ENCODE measurements around the gene SLC25A6.
"Not testable (repeated sequence)": the region's sequence is repeated elsewhere in the genome, so short reads cannot be mapped to it uniquely, and the experiment has no call there.

Gene SLC25A6

DNA sequence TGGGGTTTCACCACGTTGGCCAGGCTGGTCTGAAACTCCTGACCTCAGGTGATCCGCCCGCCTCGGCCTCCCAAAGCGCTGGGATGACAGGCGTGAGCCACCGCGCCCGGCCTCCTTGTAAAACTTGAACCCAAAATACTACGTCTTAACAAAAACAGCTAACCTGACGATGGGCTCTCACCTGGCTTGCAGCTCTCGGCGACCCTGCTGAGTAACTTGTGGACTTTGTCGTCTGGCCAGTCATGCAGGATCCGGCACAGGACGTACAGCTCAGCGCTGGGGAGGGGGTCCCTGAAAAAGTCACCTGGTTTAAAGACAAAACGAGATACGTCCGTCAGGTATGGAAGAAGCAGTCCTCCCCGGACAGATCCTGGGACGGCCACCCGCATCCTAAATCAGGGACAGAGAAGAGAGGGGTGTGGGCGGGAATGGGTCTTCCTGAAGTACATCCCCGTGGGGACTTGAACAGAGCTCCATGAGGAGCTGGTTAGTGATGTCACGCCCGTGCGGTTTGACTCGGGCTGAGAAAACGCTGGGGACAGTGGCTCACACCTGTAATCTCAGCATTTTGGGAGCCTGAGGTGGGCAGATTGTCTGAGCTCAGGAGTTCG lies 20.7 kb upstream of the SLC25A6 start:
- DNase-seq = no peak

- DNase-seq = no peak
These were observed 19.4 kb upstream of the SLC25A6 start for GRCh38 chrX:1411326-1411725.

- DNase-seq = no peak
These were observed 15.1 kb upstream of the SLC25A6 start for GRCh38 chrX:1407035-1407434.

DNA sequence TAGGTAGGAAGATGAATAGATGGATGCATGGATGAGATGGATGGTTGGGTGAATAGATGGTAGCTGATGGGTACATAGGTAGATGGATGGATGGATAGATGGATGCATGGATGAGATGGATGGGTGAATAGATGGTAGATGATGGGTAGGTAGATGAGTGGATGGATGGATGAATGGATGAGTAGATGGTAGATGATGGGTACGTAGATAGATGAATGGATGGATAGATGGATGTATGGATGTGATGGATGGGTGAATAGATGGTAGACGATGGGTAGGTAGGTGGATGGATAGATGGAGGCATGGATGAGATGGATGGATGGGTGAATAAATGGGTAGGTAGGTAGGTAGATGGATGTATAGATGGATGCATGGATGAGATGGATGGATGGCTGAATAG lies 13.9 kb upstream of the SLC25A6 start:
- DNase-seq = not testable (repeated sequence)

- not testable (repeated sequence) for DNase-seq
These were observed 12.0 kb upstream of the SLC25A6 start for GRCh38 chrX:1403867-1404266.

- DNase-seq = no peak
These were observed 11.3 kb upstream of the SLC25A6 start for GRCh38 chrX:1403228-1403627.

GRCh38 chrX:1401611-1402430 lies 9.9 kb upstream of the SLC25A6 start:
- DNase-seq = no peak

DNA sequence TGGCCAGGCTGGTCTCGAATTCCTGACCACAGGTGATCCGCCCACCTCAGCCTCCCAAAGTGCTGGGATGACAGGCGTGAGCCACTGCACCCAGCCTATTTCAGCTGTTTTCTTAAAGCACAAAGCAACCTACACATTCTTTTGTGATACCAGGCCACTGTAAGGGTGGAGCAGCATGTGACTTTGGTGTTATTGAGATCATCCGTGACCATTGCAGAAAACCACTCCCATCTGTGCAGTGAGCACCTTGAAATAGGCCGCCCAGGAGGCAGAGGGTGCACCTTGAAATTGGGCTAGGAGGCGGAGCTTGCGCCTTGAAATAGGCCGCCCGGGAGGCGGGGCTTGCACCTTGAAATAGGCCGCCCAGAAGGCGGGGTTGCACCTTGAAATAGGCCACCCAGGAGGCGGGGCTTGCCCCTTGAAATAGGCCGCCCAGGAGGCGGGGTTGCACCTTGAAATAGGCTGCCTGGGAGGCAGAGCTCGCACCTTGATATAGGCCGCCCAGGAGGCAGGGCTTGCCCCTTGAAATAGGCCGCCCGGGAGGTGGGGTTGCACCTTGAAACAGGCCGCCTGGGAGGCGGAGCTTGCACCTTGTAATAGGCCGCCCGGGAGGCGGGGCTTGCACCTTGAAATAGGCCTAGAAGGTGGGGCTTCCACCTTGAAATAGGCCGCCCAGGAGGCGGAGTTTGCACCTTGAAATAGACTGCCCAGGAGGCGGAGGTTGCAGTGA lies 9.0 kb upstream of the SLC25A6 start:
- no peak for DNase-seq

- no peak for DNase-seq
These were observed 8.1 kb upstream of the SLC25A6 start for GRCh38 chrX:1400049-1400448.

- DNase-seq = no peak
These were observed 6.8 kb upstream of the SLC25A6 start for GRCh38 chrX:1398431-1399340.

DNA sequence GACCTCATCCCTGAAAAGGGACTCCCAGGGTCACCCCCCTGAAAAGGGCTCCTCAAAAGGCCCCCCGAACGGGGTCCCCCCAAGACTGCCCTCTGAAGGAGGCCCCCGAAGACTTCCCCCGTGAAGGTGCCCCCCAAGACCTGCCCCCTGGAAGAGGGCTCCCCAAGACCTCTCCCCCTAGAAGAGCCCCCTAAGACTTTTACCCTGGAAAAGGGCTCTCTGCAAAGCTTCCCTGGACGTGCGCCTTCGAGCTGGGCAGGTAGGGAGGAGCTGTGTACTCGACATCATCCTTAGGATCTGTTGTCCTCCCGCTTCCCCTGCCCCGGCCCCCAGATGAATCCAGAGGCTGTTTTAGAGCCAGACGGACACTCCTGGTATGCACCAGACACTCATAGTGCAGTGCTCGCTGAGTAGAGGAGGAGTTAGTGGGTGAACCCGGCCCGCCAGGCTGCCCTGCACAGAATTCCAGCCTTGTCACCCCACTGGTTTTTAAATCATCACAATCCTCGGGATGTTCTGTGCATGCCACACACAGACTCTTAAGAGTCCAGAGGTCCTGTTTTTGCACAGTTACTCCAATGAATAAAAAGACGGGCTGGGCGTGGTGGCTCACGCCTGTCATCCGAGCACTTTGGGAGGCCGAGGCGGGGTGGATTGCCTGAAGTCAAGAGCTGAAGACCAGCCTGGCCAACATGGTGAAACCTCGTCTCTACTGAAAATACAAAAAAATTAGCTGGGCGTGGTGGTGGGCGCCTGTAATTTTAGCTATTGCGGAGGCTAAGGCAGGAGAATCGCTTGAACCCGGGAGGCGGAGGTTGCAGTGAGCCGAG lies 5.7 kb upstream of the SLC25A6 start:
- no peak for DNase-seq

DNA sequence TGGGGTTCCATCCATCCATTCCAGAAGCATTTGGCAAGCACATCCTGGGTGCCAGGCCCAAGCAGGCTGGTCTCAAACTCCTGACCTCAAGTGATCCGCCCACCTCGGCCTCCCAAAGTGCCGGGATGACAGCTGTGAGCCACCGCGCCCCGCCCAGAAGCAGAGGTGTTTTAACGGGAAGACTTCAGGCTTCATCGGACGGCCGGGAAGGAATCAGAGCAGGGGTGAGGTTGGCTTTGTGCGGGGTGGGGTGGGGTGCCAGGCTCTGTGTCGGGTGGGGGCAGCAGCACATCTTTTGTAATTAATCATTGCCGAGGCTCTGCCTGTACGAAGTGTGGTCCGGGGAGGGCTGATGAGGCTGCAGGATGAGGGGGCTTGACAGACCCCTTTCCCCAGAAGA lies 5.1 kb upstream of the SLC25A6 start:
- DNase-seq = no peak

GRCh38 chrX:1395646-1396216 lies 3.8 kb upstream of the SLC25A6 start:
- no peak for DNase-seq

GRCh38 chrX:1394731-1395501 lies 3.0 kb upstream of the SLC25A6 start:
- no peak for DNase-seq

GRCh38 chrX:1393871-1394615 lies 2.1 kb upstream of the SLC25A6 start:
- no peak for DNase-seq

GRCh38 chrX:1392376-1393068 lies 609 bp upstream of the SLC25A6 start:
- DNase-seq = no peak

DNA sequence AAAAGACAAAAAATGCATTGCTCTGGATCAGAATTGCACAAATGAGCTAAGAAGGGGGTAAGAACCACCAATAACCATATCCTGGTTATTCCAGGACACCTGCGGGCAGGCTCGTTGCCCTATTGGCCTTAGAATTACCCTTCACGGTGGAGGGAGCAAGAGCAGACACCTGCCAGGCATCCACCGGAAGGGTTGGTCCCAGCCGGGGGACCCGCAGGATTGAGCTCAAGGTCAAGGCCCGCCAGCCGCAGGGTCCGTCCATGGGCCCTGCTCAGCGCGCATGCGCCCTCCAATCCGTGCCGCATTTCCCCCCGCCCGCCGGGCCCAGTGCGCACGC lies 575 bp downstream of the SLC25A6 start:
- DNase-seq = no peak

DNA sequence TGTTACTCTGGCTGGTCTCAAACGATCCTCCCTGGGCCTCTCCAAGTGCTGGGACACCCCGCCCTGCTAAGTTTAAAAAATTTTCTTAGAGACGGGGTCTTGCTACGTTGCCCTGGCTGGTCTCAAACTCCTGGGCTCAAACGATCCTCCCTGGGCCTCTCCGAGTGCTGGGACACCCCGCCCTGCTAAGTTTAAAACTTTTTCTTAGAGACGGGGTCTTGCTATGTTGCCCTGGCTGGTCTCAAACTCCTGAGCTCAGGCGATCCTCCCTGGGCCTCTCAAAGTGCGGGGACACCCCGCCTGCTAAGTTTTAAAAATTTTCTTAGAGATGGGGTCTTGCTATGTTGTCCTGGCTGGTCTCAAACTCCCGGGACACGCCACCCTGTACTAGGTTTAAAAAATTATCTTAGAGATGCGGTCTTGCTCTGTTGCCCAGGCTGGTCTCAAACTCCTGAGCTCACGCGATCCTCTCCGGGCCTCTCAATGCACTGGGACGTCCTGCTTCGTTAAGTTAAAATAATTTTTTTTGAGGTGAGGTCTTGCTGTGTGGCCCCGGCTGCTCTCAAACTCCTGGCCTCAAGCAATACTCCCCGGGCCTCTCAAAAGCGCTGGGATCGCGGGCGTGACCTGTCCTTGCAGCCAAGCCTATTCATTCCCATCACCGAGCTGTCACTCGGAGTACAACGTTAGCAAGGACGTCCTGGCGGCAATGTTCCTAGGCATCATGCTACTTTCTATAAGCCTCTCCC lies 1.1 kb downstream of the SLC25A6 start:
- no peak for DNase-seq

GRCh38 chrX:1389993-1390285 lies 2.0 kb downstream of the SLC25A6 start:
- DNase-seq = no peak

All from NCI-H1417 (cell line).